Frontal cortex (tissue), 4 donors: ENCODE measurements around the gene FAM120A. TPM values are rescaled to one million over a fixed set of nuclear protein-coding genes. Genes with fewer than 3 reads are reported as not detected.
A peak's percentile ranks its signal among the peaks of the same experiment; 100 is the strongest.
"Not testable (repeated sequence)": the region's sequence is repeated elsewhere in the genome, so short reads cannot be mapped to it uniquely, and the experiment has no call there.

Experiments used
- DNase-seq, 2 donors: peaks; one replicate each; pipeline ENCODE4 v3.0.0; 2012; ENCODE audit warnings: low spot score in 2 of 2
- FAIRE-seq: peaks from 2 replicates; lab custom pipeline; 2012; peaks lifted over from hg19 to GRCh38; lab: Jason Lieb, UNC
- total RNA-seq: library from RNA; depleted of rRNA; stranded (reverse); fragments of >200 nt; gene quantifications from one replicate; pipeline ENCODE4 v1.2.3, GENCODE V29; 2014
- donor health status: control.
- donor health status: control.
- donor health status: control.

The FAM120A gene
- total RNA-seq, 1 donor from 2014 or later = 67.7 TPM

GRCh38 chr9:93501406-93501805 lies 49.9 kb downstream of the FAM120A start:
- DNase-seq (peak in 1 of 2 donors; percentile 20), FAIRE-seq (no peak)

GRCh38 chr9:93503381-93503780 lies 51.9 kb downstream of the FAM120A start:
- no peak for DNase-seq
- no peak for FAIRE-seq

GRCh38 chr9:93505541-93506132 lies 54.2 kb downstream of the FAM120A start:
- DNase-seq (no peak), FAIRE-seq (no peak)

- FAIRE-seq (no peak), DNase-seq (no peak)
Observed at GRCh38 chr9:93507768-93508167, 56.3 kb downstream of the FAM120A start.

- no peak for DNase-seq
- FAIRE-seq = no peak
Observed at GRCh38 chr9:93508207-93508606, 56.7 kb downstream of the FAM120A start.

- FAIRE-seq = no peak
- no peak for DNase-seq
Observed at GRCh38 chr9:93509084-93509483, 57.6 kb downstream of the FAM120A start.

GRCh38 chr9:93510041-93510440 lies 58.6 kb downstream of the FAM120A start:
- DNase-seq = no peak
- FAIRE-seq = no peak

GRCh38 chr9:93511228-93511627 lies 59.7 kb downstream of the FAM120A start:
- not testable (repeated sequence) for FAIRE-seq, DNase-seq

GRCh38 chr9:93512170-93512812 lies 60.8 kb downstream of the FAM120A start:
- not testable (repeated sequence) for FAIRE-seq, DNase-seq

- FAIRE-seq (no peak), DNase-seq (no peak)
Observed at GRCh38 chr9:93513606-93514005, 62.1 kb downstream of the FAM120A start.

- FAIRE-seq = no peak
Observed at GRCh38 chr9:93517331-93517730, 65.8 kb downstream of the FAM120A start.

GRCh38 chr9:93520523-93520922 lies 69.0 kb downstream of the FAM120A start:
- DNase-seq (no peak), FAIRE-seq (no peak)

More at GRCh38 chr9:93517331-93517730, 65.8 kb downstream of the FAM120A start:
- no peak for DNase-seq

- FAIRE-seq (no peak), DNase-seq (no peak)
Observed at GRCh38 chr9:93522736-93523135, 71.3 kb downstream of the FAM120A start.

GRCh38 chr9:93523518-93524144 lies 72.1 kb downstream of the FAM120A start:
- FAIRE-seq (no peak), DNase-seq (no peak)

GRCh38 chr9:93525476-93525875 lies 74.0 kb downstream of the FAM120A start:
- no peak for DNase-seq
- FAIRE-seq = no peak

- DNase-seq (no peak), FAIRE-seq (no peak)
Observed at GRCh38 chr9:93531374-93531773, 79.9 kb downstream of the FAM120A start.

GRCh38 chr9:93532141-93532540 lies 80.7 kb downstream of the FAM120A start:
- FAIRE-seq (no peak), DNase-seq (no peak)

GRCh38 chr9:93533863-93534262 lies 82.4 kb downstream of the FAM120A start:
- DNase-seq = no peak
- FAIRE-seq = no peak

GRCh38 chr9:93536167-93536566 lies 84.7 kb downstream of the FAM120A start:
- no peak for FAIRE-seq
- DNase-seq = no peak

- DNase-seq (no peak), FAIRE-seq (no peak)
Observed at GRCh38 chr9:93536874-93537273, 85.4 kb downstream of the FAM120A start.

- FAIRE-seq = no peak
Observed at GRCh38 chr9:93540305-93540704, 88.8 kb downstream of the FAM120A start.

More at GRCh38 chr9:93540305-93540704, 88.8 kb downstream of the FAM120A start:
- DNase-seq = no peak
